IPS-NIHi11 (cell line): ENCODE data around the gene LYZL6.
"Not testable (repeated sequence)": the region's sequence is repeated elsewhere in the genome, so short reads cannot be mapped to it uniquely, and the experiment has no call there.

Experiments used
- DNase-seq: peaks from one replicate; pipeline ENCODE4 v3.0.0; 2012; ENCODE audit warnings: mixed read lengths, low spot score

Gene LYZL6

DNA sequence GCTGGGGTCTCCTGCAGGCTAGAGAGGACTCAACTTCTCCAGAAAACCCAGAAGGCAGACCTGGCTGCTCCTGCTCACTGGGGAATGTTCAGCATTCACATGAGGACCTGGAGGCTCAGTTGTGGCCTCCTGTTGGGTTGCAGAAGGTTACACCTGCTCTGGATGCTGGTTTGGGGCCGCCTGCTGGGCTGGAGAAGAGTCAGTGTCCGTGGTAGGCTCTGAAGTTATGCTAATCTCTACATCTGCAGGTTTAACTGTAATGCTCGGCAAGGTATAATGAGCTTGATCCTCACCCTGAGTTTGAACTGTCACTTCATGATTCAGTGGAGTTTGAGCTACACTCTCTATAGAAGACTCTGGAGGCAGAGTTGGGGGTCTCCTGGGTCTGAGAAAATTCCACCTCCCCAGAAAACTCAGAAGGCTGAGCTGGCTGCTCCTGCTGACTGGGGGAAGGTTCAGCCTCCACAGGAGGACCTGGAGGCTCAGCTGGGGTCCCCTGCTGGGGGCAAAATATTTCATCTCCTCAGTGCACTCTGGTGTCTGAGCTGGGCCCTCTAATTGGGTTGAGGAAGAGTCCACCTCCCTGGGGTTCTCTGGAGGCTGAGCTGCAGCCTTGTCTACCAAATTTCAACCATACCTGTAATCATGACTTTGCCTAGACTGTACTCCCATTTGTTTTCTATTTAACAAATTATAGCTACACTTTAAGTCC is 36.4 kb downstream of the LYZL6 start:
- no peak for DNase-seq

DNA sequence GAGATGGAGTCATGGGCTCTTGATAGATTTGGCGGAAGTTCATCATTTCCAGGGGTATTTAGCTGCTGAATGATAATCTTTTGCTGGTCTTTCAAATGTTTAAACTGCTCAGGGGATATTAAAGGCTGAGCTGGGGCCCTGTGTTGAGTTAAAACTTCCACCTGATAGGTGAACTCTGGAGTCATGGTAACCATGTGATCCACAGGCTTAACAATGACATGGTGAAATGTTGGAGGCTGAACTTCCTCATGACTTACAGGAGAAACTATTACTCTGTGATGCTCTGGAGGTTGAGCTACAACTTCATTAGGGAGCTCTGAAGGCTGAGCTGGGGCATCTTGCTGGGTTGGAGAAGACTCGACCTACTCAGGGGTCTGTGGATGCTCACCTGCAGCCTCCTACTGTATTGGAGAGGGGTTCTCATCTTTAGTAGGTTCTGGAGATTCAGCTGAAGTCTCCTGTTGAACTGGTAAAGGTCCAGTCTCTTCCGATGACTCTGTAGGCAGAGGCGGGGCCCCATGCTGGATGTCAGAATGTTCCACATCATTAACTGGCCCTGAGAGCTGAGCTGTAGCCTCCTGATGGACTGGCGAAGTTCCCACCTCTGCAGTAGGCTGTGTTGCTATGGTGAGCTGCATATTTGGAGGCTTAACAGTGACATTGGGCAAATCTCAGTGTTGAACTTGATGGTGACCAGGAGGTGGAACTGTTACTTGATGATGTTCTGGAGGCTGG is 37.2 kb downstream of the LYZL6 start:
- DNase-seq, result no peak

DNA sequence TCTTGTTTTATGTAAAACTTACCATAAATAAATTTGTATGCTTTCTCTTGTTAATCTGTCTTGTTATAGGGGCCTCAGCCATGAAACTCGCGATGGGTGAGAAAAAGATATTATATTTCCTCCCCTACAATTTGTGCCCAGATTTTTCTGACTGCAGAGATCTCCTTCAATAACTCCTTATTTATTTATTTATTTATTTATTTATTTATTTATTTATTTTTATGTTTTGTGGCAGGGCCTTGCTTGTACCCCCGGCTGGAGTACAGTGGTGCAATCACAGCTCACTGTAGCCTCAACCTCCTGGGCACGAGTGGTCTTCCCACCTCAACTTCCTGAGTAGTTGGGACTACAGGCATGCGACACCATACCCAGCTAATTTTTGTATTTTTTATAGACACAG is 40.1 kb downstream of the LYZL6 start:
- DNase-seq, result no peak

DNA sequence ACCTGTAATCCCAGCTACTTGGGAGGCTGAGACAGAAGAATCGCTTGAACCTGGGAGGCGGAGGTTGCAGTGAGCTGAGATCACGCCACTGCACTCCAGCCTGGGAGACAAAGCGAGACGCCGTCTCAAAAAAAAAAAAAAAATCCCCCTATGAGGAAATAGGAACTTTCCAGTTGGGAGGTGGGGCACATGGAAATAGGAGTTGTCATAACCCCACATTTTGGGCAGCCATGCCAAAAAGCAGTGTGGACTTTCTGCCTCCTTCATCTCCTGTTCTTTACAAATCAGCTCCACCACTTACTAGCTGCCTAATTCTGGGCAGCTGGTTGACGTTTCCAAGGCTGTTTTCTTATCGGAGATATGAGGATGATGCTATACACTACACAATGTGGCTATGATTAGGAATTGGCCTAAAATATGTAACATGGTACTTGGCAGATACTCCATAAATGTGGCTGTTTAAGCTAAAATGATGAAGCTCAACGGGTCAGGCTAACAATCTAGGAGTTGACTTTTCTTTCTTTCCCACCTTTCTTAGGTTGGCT is 41.8 kb downstream of the LYZL6 start:
- DNase-seq, result no peak

DNA sequence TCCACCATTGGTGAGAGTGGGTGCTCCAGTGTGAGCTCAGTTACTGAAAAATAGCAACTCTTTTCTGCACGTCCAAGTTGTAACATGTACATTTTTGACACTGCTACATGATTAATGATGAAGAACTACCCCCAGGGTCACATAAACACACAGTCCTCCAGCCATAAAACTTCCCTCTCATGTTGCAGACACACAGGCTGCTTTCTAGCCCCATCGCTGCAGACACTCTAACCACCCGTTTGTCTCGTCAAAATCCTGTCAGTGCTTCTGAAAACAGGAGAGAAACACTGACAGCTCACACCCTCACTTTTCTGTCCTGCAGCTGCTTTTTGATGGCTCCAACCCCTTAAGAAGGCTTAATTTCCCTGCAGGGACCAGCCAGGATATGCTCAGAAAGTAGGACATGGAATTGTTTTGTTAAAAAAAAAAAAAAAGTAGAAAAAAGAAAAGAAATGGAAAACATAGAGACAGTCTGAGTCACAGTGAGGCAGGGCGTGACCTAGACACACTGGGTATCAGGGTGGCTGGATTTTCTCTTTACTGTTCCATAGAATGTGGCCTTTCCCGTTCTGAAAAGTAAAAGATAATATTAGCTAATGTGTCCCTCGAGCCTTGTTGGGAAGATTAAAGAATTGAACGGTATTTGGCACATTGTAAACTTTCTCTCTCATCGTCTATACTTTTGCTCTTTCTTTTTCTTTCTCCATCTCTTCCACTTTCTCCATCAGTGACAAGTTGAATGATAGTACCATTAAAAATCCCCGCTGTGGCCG is 42.6 kb downstream of the LYZL6 start:
- DNase-seq, result no peak

- DNase-seq, result no peak
Measured at GRCh38 chr17:35900280-35900679, 43.2 kb downstream of the LYZL6 start.

DNA sequence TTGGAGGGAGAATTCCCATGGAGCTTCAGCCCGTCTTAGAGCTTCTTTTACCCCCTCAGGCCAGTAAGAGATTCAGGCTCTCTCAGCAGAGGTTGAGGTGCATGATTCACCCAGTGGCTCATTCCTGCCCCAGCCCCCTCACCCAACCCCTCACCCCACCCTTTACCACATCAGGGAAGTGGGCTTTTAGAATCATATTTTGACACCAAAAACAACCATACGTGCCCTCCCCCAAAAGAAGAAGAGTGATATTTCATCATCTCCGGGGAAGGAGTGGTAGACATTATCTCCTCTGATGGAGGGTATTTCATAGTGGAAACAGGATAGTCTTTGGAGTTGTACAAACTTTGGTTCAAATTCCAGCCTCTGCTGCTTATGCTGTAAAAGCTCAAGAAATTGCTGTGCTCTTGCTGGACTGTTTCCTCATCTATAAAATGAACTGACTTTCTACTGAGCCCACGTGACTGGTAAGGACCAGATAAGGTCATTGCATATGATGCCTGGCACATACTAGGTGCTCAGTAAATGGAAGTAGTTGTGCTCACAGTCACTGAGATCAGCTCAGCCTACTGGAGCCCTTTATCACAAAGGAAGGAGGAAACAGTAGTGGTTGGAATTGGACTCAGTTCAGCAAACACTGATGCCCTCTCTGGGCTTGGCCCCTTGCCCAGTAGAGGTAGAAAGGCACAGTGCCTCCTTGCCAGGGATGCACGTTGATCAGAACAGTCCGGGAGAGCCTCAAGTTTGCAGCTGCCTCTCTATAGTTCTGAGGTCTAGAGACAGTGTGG is 45.0 kb downstream of the LYZL6 start:
- no peak for DNase-seq

GRCh38 chr17:35897772-35898171 is 45.7 kb downstream of the LYZL6 start:
- not testable (repeated sequence) for DNase-seq

DNA sequence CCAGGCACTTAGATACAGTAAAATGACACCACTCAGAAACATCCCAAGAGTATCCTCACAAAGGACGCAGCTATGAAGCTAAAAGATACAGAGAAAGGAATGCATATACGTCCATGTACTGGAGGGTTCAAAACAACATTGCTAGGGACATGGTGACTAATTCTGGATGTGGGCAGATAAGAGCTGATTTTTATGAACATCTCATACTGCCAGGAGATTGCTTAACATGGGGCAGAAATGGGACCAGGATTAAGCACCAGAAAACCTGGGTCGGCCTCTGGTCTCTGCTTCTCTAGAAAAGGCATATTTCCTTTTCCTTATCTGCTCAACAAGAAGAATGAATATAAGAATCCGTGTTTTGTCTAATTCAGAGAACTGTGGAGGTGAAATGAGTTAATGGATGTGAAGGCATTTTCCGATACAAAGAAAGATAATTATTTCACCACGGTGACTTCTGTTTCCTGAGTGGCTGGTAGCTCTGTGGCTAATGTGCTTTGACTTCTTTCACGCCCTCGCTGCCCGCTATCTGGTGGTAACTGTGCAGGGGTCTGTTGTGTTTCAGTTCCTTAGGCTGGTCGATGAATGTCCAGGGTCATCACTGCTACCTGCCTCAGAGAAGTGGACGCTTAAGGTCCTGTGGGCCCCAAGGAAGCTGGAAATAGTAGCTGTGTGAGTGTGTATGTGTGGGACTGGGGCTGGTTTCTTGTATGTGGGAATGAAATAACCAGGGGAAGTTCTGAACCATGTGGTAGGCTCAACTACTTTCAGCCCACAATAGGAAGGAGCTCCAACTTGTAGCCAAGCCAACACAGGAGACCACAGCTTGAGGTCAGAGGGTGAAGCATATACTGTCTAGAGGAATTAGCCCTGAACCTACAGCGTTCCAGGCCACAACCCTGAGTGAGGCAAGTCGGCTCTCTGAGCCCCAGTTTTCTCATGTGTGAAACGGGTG is 47.6 kb downstream of the LYZL6 start:
- no peak for DNase-seq

- no peak for DNase-seq
Measured at GRCh38 chr17:35894206-35894605, 49.3 kb downstream of the LYZL6 start.

GRCh38 chr17:35893751-35894150 is 49.8 kb downstream of the LYZL6 start:
- DNase-seq, result no peak

DNA sequence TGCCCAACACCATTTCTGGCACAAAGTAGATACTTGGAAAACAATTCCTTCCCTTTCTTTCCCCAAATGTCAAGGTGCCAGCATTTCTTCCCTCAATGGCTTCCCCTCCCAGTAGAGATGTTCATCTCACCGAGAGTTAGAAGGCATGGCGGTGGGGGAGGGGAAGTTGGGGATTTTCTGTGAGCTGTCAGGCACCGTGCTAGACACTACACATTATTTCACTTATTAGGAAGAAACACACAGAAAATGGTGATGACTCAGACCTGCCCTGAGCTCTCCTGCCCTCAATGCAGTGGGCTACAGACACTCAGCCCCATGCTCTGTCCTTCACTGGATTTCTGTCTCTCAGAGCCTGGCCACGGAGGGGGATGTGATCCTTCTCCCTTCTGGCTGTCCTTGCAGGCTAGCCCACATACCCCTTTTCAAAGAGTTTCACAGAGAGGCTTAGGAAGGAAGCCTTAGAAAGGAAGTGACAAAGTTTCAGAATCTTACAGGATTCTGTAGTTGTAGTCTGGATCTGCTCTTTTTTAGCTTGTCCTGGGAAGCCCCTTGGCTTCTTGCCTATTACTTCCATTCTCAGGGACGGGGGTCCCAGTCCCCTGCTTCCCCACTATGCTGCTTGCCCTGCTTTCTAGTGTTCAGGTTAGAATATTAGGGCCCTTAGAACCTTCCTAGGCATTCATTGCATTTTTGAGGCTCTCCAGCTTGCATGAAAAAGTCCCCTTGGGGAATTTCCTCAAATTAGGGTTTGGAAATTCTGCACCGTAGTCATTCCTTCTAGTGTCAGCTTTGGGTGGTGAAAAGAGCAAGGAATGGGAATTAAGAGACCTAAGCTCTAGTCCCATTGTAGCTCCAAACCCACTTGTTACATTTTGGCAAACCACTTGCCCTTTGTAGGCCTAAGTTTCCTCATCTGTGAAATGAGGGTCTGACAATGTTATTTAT is 51.1 kb downstream of the LYZL6 start:
- DNase-seq, result no peak

- no peak for DNase-seq
Measured at GRCh38 chr17:35891269-35891668, 52.2 kb downstream of the LYZL6 start.

DNA sequence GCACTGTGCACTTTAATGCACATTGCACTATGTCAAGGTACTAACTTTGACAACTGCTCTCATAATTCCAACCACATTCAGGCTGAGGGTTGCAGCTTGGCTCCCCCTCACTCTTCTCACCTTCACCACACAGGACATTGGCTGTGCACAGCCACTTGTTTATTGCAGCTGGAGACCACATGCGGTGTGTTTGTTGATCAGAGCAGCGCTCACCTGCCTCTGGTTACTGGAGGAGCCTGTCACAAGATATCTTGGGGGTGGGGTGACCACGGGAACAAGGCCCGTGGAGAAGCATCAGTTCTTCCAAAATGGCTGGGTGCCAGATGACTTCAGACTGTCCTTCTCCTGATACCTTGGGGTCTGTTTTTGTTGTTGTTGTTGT is 52.7 kb downstream of the LYZL6 start:
- peak; percentile 44 for DNase-seq

GRCh38 chr17:35889818-35890773 is 53.4 kb downstream of the LYZL6 start:
- DNase-seq, result peak; percentile 32

DNA sequence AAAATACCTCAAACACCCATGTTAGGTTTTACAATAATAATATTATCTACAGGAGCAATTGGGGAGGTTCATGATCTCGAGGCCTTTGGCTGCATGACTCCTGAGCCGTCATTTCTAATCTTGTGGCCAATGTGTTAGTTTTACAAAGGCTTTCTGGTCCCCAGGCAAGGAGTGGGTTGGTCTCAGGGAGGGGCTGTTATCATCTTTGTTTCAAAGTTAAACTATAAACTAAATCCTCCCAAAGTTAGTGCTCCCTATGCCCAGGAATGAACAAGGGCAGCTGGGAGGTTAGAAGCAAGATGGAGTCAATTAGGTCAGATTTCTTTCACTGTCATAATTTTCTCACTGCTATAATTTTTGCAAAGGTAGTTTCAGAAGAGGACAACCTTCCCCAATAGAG is 54.3 kb downstream of the LYZL6 start:
- no peak for DNase-seq
